HG03095 (cell line): ENCODE measurements around the gene DLAT.
"Not testable (repeated sequence)": the region's sequence is repeated elsewhere in the genome, so short reads cannot be mapped to it uniquely, and the experiment has no call there.

Experiments used
- ATAC-seq: cut with Tn5 transposase; IDR thresholded peaks from one replicate; pipeline ENCODE4 v1.9.1; 2021; ENCODE audit warnings: moderate library complexity; ENCODE audit not compliant: unreplicated experiment

Gene DLAT

DNA sequence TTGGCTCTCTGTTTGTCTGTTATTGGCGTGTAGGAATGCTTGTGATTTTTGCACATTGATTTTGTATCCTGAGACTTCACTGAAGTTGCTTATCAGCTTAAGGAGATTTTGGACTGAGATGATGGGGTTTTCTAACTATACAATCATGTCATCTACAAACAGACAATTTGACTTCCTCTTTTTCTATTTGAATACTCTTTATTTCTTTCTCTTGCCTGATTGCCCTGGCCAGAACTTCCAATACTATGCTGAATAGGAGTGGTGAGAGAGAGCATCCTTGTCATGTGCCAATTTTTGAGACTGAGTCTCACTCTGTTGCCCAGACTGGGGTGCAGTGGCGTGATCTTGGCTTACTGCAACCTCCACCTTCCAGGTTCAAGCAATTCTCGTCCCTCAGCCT lies 23.0 kb downstream of the DLAT start:
- ATAC-seq = not testable (repeated sequence)

- no peak for ATAC-seq
Measured at GRCh38 chr11:112049777-112050176, 24.6 kb downstream of the DLAT start.

GRCh38 chr11:112050721-112051120 lies 25.5 kb downstream of the DLAT start:
- peak; percentile 90 for ATAC-seq

DNA sequence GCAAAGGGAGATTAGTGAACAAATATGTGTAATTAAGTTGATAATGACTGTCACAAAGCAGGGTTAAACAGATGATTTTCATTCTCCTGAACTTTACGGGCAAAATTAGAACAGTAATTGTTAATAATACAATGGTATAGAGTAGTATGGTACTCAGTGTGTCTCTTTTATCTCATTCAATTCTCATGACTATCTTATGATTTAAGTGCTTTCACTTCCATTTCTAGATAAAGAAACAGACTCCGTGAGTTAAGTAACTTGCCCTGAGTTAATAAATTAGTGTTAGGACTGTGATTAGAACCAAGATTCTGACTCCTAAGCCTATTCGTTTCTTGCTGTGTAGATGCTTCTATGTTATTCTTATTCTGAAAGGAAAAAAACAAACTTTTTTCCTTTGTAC lies 26.6 kb downstream of the DLAT start:
- no peak for ATAC-seq

GRCh38 chr11:112057170-112057569 lies 32.0 kb downstream of the DLAT start:
- ATAC-seq = no peak

DNA sequence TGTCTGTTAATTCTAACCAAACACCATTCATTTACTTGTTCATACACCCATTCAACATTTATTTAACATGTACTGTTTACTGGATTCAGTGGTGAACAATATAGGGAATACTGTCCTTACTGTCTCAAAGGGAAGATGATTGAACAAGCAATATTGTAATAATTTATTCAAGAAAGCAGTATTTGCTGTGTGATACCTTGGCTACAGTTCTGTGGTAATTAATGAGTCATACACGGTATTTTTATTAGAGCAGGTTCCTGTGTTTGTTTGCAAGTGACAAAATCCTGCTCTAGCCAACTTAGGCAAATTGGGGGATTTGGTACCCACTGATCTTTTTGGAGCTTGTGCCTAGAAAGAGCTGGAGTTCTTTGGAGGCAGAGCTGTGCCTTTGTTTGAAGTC lies 32.9 kb downstream of the DLAT start:
- ATAC-seq = no peak

GRCh38 chr11:112062923-112063322 lies 37.7 kb downstream of the DLAT start:
- ATAC-seq = no peak

GRCh38 chr11:112073941-112074811 lies 49.0 kb downstream of the DLAT start, which contains the start of the genes NKAPD1 and PIH1D2:
Gene NKAPD1, plus strand, starts transcription at chr11:112074299. Its CDS starts 1,276 bp downstream, at chr11:112075575.
Gene PIH1D2, minus strand, starts transcription at chr11:112074017. Its CDS starts 843 bp downstream, at chr11:112073174.
- peak; percentile 77 for ATAC-seq

- no peak for ATAC-seq
Measured at GRCh38 chr11:112082729-112083128, 57.5 kb downstream of the DLAT start.

- ATAC-seq = peak; percentile 15
Measured at GRCh38 chr11:112085822-112086421, 60.7 kb downstream of the DLAT start.

DNA sequence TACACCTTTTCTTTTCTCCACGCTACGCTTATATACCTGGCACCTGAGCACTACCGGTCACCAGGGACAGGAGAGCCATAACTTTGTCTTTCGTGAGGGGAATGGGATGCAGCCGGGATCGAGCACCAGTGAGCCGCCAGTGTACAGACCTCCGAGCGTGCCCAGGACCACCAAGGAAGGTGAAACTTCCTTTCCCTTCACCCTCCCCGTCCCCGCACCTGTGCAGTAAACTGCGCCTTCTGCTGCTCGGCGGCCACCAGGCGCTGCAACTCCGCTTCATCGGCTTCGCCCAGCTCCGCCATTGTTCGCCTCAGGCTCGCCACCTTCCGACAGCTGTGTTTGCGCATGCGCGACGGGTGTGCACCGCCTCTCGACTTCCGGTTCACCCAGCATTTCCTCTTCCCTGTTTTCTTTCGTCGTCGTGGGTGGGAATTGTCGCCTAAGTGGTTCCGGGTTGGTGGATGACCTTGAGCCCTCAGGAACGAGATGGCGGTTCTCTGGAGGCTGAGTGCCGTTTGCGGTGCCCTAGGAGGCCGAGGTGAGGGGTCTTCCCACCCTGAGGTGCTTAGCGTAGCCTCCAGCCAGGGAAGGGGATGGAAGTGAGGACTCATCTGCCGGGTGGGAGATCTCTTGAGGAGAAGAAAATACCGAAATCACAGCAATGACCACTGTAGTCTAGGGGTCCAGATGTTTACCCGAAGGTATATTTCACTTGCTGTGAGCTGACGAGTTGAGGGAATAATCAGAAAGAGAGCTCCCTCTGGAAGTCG lies 61.4 kb downstream of the DLAT start, which contains the start of the genes SDHD and TIMM8B:
Gene SDHD, plus strand, starts transcription at position 452 of the 770 bp plus-strand sequence. Its CDS starts 35 bp downstream, at position 487.
Gene TIMM8B, minus strand, starts transcription at position 335 of the 770 bp plus-strand sequence. Its CDS starts 33 bp downstream, at position 302.
- peak; percentile 86 for ATAC-seq

DNA sequence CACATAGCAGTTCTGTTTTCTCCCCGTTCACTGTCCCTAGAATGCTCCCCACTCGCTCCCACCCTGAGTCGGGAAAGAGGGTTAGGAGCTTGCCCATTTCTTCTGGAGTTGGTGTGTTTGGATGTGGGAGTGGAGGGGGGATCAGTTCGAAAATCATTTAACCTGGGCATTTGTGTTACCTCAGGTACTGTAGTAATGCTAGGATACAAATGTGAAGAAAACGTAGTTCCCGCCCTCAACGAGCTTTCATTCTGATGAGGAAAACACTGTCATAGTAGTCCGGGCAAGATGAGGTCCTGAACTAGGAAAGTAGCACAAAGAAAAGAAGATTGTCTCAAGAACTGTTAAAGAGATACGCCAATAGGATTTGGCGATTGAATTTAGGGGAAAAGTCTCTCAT lies 62.0 kb downstream of the DLAT start:
- no peak for ATAC-seq

GRCh38 chr11:112095302-112095701 lies 70.1 kb downstream of the DLAT start:
- ATAC-seq = not testable (repeated sequence)

- no peak for ATAC-seq
Measured at GRCh38 chr11:112096194-112096593, 71.0 kb downstream of the DLAT start.

GRCh38 chr11:112097734-112098528 lies 72.7 kb downstream of the DLAT start:
- no peak for ATAC-seq

GRCh38 chr11:112100462-112100861 lies 75.3 kb downstream of the DLAT start:
- no peak for ATAC-seq

DNA sequence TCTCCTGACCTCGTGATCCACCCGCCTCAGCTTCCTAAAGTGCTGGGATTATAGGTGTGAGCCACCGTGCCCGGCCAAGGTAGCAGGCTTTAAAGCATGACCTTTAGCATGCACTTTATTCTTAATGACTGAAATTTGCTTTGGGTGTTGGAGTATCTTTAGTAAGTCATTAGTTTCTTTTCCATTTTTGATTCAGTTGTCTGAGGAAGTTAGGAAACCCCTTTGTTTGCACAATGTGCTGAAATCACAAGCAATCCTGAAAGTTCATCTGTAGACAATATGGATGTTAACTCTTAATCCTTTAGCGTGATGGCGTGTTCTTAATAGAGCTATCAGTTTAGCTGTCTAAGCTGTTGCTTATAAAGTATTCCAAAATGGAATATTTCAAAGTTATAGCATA lies 78.2 kb downstream of the DLAT start:
- ATAC-seq = no peak

DNA sequence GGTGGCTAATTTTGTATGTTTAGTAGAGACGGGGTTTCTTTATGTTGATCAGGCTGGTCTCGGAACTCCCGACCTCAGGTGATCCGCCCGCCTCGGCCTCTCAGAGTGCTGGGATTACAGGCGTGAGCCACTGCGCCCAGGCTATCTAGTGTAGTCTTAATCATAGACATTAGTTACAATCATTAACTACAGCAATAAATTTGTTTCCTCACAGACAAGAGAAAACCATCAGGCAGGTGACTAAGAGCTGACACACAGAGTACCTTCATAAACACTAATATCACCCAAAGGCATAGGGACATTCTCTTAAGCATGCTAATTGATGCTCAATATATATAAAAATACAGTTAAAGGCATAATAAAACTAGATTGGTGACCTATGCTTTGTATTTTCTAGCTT lies 80.9 kb downstream of the DLAT start:
- no peak for ATAC-seq
